GM19397 (cell line): ENCODE measurements around the gene ETV3.

Experiments
- ATAC-seq: cut with Tn5 transposase; IDR thresholded peaks from one replicate; pipeline ENCODE4 v1.9.1; 2021; ENCODE audit warnings: mild to moderate bottlenecking, moderate library complexity; ENCODE audit not compliant: unreplicated experiment

ETV3 gene

GRCh38 chr1:157140063-157140588 is 1.9 kb upstream of the ETV3 start:
- ATAC-seq, result no peak

- ATAC-seq, result no peak
Measured at GRCh38 chr1:157139052-157139715, 989 bp upstream of the ETV3 start.

- ATAC-seq, result no peak
Measured at GRCh38 chr1:157137408-157138219, 581 bp downstream of the ETV3 start.

- ATAC-seq, result no peak
Measured at GRCh38 chr1:157137046-157137407, 1.2 kb downstream of the ETV3 start.

GRCh38 chr1:157136133-157136532 is 2.1 kb downstream of the ETV3 start:
- ATAC-seq, result no peak

- no peak for ATAC-seq
Measured at GRCh38 chr1:157135646-157136045, 2.5 kb downstream of the ETV3 start.

GRCh38 chr1:157135070-157135469 is 3.1 kb downstream of the ETV3 start:
- ATAC-seq, result no peak

GRCh38 chr1:157134442-157134841 is 3.8 kb downstream of the ETV3 start:
- no peak for ATAC-seq

- ATAC-seq, result no peak
Measured at GRCh38 chr1:157133426-157133825, 4.8 kb downstream of the ETV3 start.

- ATAC-seq, result no peak
Measured at GRCh38 chr1:157132616-157133167, 5.5 kb downstream of the ETV3 start.

GRCh38 chr1:157132111-157132510 is 6.1 kb downstream of the ETV3 start:
- ATAC-seq, result no peak

- ATAC-seq, result no peak
Measured at GRCh38 chr1:157131281-157131680, 6.9 kb downstream of the ETV3 start.

- no peak for ATAC-seq
Measured at GRCh38 chr1:157124855-157125254, 13.3 kb downstream of the ETV3 start.

- ATAC-seq, result no peak
Measured at GRCh38 chr1:157119448-157119847, 18.7 kb downstream of the ETV3 start.

- no peak for ATAC-seq
Measured at GRCh38 chr1:157119008-157119407, 19.2 kb downstream of the ETV3 start.

- no peak for ATAC-seq
Measured at GRCh38 chr1:157117527-157118057, 20.6 kb downstream of the ETV3 start.

GRCh38 chr1:157116737-157117103 is 21.5 kb downstream of the ETV3 start:
- ATAC-seq, result no peak

- no peak for ATAC-seq
Measured at GRCh38 chr1:157115851-157116736, 22.1 kb downstream of the ETV3 start.

- no peak for ATAC-seq
Measured at GRCh38 chr1:157115429-157115838, 22.8 kb downstream of the ETV3 start.

GRCh38 chr1:157114183-157115121 is 23.7 kb downstream of the ETV3 start:
- ATAC-seq, result no peak
